Naive thymus-derived CD4-positive, alpha-beta T cell (primary cell): ENCODE measurements around the gene PALM3. TPM values are rescaled to one million over a fixed set of nuclear protein-coding genes. Genes with fewer than 3 reads are reported as not detected.

ENCODE experiments used
- ATAC-seq: fragments of 150-1000 bp; cut with Tn5 transposase; 2 replicates; pipeline ENCODE4 v1.10.0; 2021; ENCODE audit warnings: mild to moderate bottlenecking, moderate library complexity
- CTCF ChIA-PET: fragments of 350-600 bp; sonication (Branson Sonifier 250); formaldehyde crosslinking; loops from one replicate; lab custom pipeline; 2021; ENCODE audit warnings: antibody characterized with exemption; lab: Charles Lee
- POLR2A ChIA-PET: fragments of 350-600 bp; sonication (Branson Sonifier 250); formaldehyde crosslinking; loops from one replicate; lab custom pipeline; 2021; ENCODE audit warnings: antibody characterized with exemption, inconsistent platforms; lab: Charles Lee
- DNase-seq, 9 donors: peaks; one replicate each; pipeline versions ENCODE4 v3.0.0 to v3.0.0-alpha.2; 2020 to 2022; ENCODE audit warnings: mixed read lengths in 1 of 9
- H3K27ac ChIP-seq: one replicate; pipeline ENCODE4 v1.7.0; 2013; ENCODE audit warnings: mild to moderate bottlenecking, low read depth, low read length, moderate library complexity
- H3K27me3 ChIP-seq, 2 donors: one replicate each; pipeline ENCODE4 v1.7.0; 2013; ENCODE audit warnings: low read length in 2 of 2, mild to moderate bottlenecking in 2 of 2, moderate library complexity in 2 of 2; ENCODE audit not compliant: control insufficient read depth in 2 of 2, insufficient read depth in 2 of 2
- H3K36me3 ChIP-seq, 3 experiments: 1 replicate in 2 of 3; 2 replicates in 1 of 3; pipeline ENCODE4 v1.7.0; 2013; ENCODE audit warnings: low read length in 3 of 3, mild to moderate bottlenecking in 3 of 3, moderate library complexity in 1 of 3; ENCODE audit not compliant: insufficient read depth in 3 of 3, control insufficient read depth in 2 of 3
- H3K4me1 ChIP-seq, 2 donors: one replicate each; pipeline ENCODE4 v1.7.0; 2013; ENCODE audit warnings: low read length in 2 of 2, mild to moderate bottlenecking in 2 of 2, moderate library complexity in 1 of 2; ENCODE audit not compliant: control insufficient read depth in 2 of 2, insufficient read depth in 2 of 2
- H3K4me3 ChIP-seq: 2 replicates; pipeline ENCODE4 v1.7.0; 2013; ENCODE audit warnings: mild to moderate bottlenecking, low read length
- H3K9me3 ChIP-seq, 3 experiments: 1 replicate in 2 of 3; 2 replicates in 1 of 3; pipeline ENCODE4 v1.7.0; 2013; ENCODE audit warnings: low read length in 3 of 3; ENCODE audit not compliant: control insufficient read depth in 2 of 3
- H3K27ac Mint-ChIP-seq, 9 donors: one replicate each; pipeline ENCODE4 v1.8.0; 2020 to 2022; ENCODE audit warnings: mixed read lengths in 9 of 9, mild to moderate bottlenecking in 8 of 9, moderate library complexity in 5 of 9, inconsistent platforms in 2 of 9
- H3K27me3 Mint-ChIP-seq, 5 donors: one replicate each; pipeline ENCODE4 v1.8.0; 2021 to 2022; ENCODE audit warnings: mixed read lengths in 5 of 5, mild to moderate bottlenecking in 1 of 5
- H3K36me3 Mint-ChIP-seq, 5 donors: one replicate each; pipeline ENCODE4 v1.8.0; 2020 to 2022; ENCODE audit warnings: mixed read lengths in 5 of 5, mild to moderate bottlenecking in 3 of 5, inconsistent platforms in 1 of 5
- H3K4me1 Mint-ChIP-seq, 7 donors: one replicate each; pipeline ENCODE4 v1.8.0; 2020 to 2022; ENCODE audit warnings: mixed read lengths in 7 of 7, mild to moderate bottlenecking in 3 of 7, inconsistent platforms in 1 of 7
- H3K4me3 Mint-ChIP-seq, 10 donors: one replicate each; pipeline ENCODE4 v1.8.0; 2020 to 2022; ENCODE audit warnings: mild to moderate bottlenecking in 10 of 10, mixed read lengths in 10 of 10, moderate library complexity in 6 of 10, inconsistent platforms in 2 of 10
- H3K9me3 Mint-ChIP-seq, 11 donors: one replicate each; pipeline ENCODE4 v1.8.0; 2020 to 2022; ENCODE audit warnings: mixed read lengths in 11 of 11, mild to moderate bottlenecking in 4 of 11, inconsistent platforms in 1 of 11, moderate library complexity in 1 of 11
- intact Hi-C, 2 donors: fragments of 100-400 bp; cut with micrococcal nuclease; formaldehyde crosslinking; loops; one replicate each; pipeline ENCODE4 v1.15.1; 2023
- polyA plus RNA-seq, 2 donors: library from polyadenylated mRNA; unstranded; fragments of 300-500 nt; fragmentation: Illumina TruSeq; gene quantifications; one replicate each; pipeline ENCODE4 v1.2.3, GENCODE V29; 2021
- total RNA-seq, 6 experiments: library from RNA in 5 of 6; stranded (reverse) in 5 of 6; gene quantifications; 1 replicate in 5 of 6; 2 replicates in 1 of 6; pipeline ENCODE4 v1.2.3 and lab custom pipeline; 2021 to 2026

The PALM3 gene
- total and polyA plus RNA-seq, 7 experiments from 2014 or later = 0.22 TPM; not detected in 6

DNA sequence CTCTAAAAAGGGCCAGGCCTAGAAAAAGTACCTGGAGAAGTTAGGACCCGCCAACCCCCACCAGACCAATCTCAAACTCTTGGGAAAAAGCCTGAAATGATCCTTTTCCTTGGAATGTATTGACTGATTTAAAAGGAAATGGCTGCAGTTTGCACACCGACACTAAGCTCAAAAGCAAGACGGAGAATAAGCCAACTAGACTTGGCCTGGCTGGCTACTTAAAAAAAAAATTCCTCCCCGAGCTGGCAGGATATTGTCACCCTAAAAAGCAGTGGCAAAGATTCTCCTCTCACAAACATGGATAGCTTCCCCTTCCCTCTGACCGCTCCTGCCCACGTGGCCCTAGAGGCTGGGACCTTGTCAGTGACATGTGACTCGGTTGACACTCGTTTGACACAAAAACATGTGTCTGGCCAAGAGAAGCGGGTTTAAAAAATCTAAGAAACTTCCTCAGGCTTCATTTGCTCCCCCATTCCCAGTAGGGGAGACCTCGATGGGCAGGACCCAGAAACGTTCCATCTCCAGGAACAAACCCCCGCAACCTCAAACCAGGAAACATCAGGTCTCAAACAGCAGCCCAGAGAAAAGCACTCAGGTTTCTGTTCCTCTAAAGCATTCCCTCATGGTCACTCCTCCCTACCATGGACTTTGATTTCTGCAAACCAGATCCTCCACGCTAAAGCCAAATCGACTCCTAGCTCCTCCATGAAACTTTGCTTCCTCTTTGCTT lies 57.1 kb downstream of the PALM3 start:
- ATAC-seq = no peak
- H3K36me3 ChIP-seq = no peaks in the 10 kb centered on the region
- H3K4me3 ChIP-seq = peak overlapping the region; percentile 77
- H3K27ac ChIP-seq = peak overlapping the region; percentile 99
- peaks cover 0 to 7% (median 0%) of the 10 kb centered on the region in 11 donors for H3K9me3 Mint-ChIP-seq
- H3K9me3 ChIP-seq = no peaks in the 10 kb centered on the region
- H3K27me3 Mint-ChIP-seq = no peaks in the 10 kb centered on the region
- peak in 1 of 9 donors; percentile 7 for DNase-seq
- H3K36me3 Mint-ChIP-seq = peaks cover 0 to 10% (median 0%) of the 10 kb centered on the region in 5 donors
- H3K4me1 Mint-ChIP-seq = peaks cover 38 to 62% (median 49%) of the 10 kb centered on the region in 7 donors
- peaks cover 51 to 52% of the 10 kb centered on the region in 2 donors for H3K4me1 ChIP-seq
- ChIA-PET POLR2A (interaction anchor here (0.7 to 11.6 kb wide), 15 partner anchors 10 to 1091 kb away, joined by 3 to 162 read pairs (median 3); partner anchors contain the start of genes DCAF15, IL27RA and RLN3), CTCF (interaction anchor here (0.6 to 2.2 kb wide), 4 partner anchors 45 to 517 kb away, joined by 3 to 6 read pairs (median 4); no protein-coding TSS in a partner anchor)
- H3K27ac Mint-ChIP-seq = peak overlapping the region; percentile 88 to 100 (median 95)
- intact Hi-C loops = loop anchor here (5.0 kb wide), 3 partner anchors 68 to 513 kb away; partner anchors contain the start of genes MISP3 (in 2 of the 2), ASF1B (in 1 of the 2) and DNAJB1 (in 1 of the 2)
- no peaks in the 10 kb centered on the region for H3K27me3 ChIP-seq
- peak overlapping the region; percentile 72 to 97 (median 84) for H3K4me3 Mint-ChIP-seq

Other genes with a start within 250 kb of the PALM3 start
- gene NANOS3, start 184.9 kb downstream of the PALM3 start, total RNA-seq = 1 to 10 TPM in 2 of 5 experiments, not detected in 3; 1.3 to 3.4 TPM
- not detected for gene NANOS3, start 184.9 kb downstream of the PALM3 start, polyA plus RNA-seq
- 10 to 100 TPM in 1 of 5 experiments, 1 to 10 TPM in 4; 1.8 to 13.7 (median 2.9) TPM for gene BRME1, start 156.0 kb downstream of the PALM3 start, total RNA-seq
- gene BRME1, start 156.0 kb downstream of the PALM3 start, polyA plus RNA-seq = 1 to 10 TPM in 1 of 2 donors, under 1 TPM in 1; 0.56 to 1.6 TPM
- gene CC2D1A, start 155.9 kb downstream of the PALM3 start, total RNA-seq = 10 to 100 TPM; 21.0 to 33.1 (median 29.8) TPM
- 10 to 100 TPM in 1 of 2 donors, 1 to 10 TPM in 1; 4.1 to 13.3 TPM for gene CC2D1A, start 155.9 kb downstream of the PALM3 start, polyA plus RNA-seq
- under 1 TPM in 1 of 5 experiments, not detected in 4; 0.59 TPM for gene PODNL1, start 123.7 kb downstream of the PALM3 start, total RNA-seq
- gene PODNL1, start 123.7 kb downstream of the PALM3 start, polyA plus RNA-seq = under 1 TPM in 1 of 2 donors, not detected in 1; 0.33 TPM
- 10 to 100 TPM; 68.5 to 92.0 (median 87.2) TPM for gene DCAF15, start 109.6 kb downstream of the PALM3 start, total RNA-seq
- 1 to 10 TPM; 3.7 to 8.8 TPM for gene DCAF15, start 109.6 kb downstream of the PALM3 start, polyA plus RNA-seq
- 10 to 100 TPM; 15.7 to 23.5 (median 20.5) TPM for gene RFX1, start 55.8 kb downstream of the PALM3 start, total RNA-seq
- gene RFX1, start 55.8 kb downstream of the PALM3 start, polyA plus RNA-seq = 1 to 10 TPM; 1.0 TPM
- gene RLN3, start 33.9 kb downstream of the PALM3 start, total RNA-seq = not detected
- gene RLN3, start 33.9 kb downstream of the PALM3 start, polyA plus RNA-seq = not detected
- gene IL27RA, start 30.3 kb downstream of the PALM3 start, total RNA-seq = 100 to 1,000 TPM in 1 of 5 experiments, 10 to 100 TPM in 4; 32.1 to 118 (median 83.2) TPM
- 100 to 1,000 TPM in 1 of 2 donors, 10 to 100 TPM in 1; 76.4 to 120 TPM for gene IL27RA, start 30.3 kb downstream of the PALM3 start, polyA plus RNA-seq
- 1 to 10 TPM in 2 of 5 experiments, under 1 TPM in 3; 0.58 to 1.9 (median 0.91) TPM for gene MISP3, start 10.7 kb upstream of the PALM3 start, total RNA-seq
- gene MISP3, start 10.7 kb upstream of the PALM3 start, polyA plus RNA-seq = under 1 TPM; 0.18 to 0.19 TPM
- under 1 TPM in 3 of 5 experiments, not detected in 2; 0.34 to 0.78 (median 0.60) TPM for gene C19orf67, start 23.7 kb upstream of the PALM3 start, total RNA-seq
- not detected for gene C19orf67, start 23.7 kb upstream of the PALM3 start, polyA plus RNA-seq
- gene SAMD1, start 28.7 kb upstream of the PALM3 start, total RNA-seq = 10 to 100 TPM; 32.6 to 87.3 (median 62.5) TPM
- 1 to 10 TPM; 3.0 to 4.0 TPM for gene SAMD1, start 28.7 kb upstream of the PALM3 start, polyA plus RNA-seq
- gene PRKACA, start 55.7 kb upstream of the PALM3 start, total RNA-seq = 100 to 1,000 TPM in 1 of 5 experiments, 10 to 100 TPM in 4; 41.3 to 101 (median 63.1) TPM
- 1 to 10 TPM; 1.9 to 2.2 TPM for gene PRKACA, start 55.7 kb upstream of the PALM3 start, polyA plus RNA-seq
- 10 to 100 TPM in 1 of 5 experiments, 1 to 10 TPM in 3, under 1 TPM in 1; 0.98 to 79.0 (median 2.1) TPM for gene ASF1B, start 74.5 kb upstream of the PALM3 start, total RNA-seq
- gene ASF1B, start 74.5 kb upstream of the PALM3 start, polyA plus RNA-seq = 1 to 10 TPM; 2.4 to 4.5 TPM
- 10 to 100 TPM; 12.4 to 39.4 (median 37.8) TPM for gene ADGRL1, start 144.1 kb upstream of the PALM3 start, total RNA-seq
- gene ADGRL1, start 144.1 kb upstream of the PALM3 start, polyA plus RNA-seq = 1 to 10 TPM in 1 of 2 donors, under 1 TPM in 1; 0.72 to 3.0 TPM